ENCODE results near the gene TAC1. TPM values are rescaled to one million over a fixed set of nuclear protein-coding genes. Genes with fewer than 3 reads are reported as not detected.

TAC1 gene
- polyA plus RNA-seq, 3 donors, result 0.37 to 0.96 (median 0.56) TPM

Other genes with a start within 250 kb of the TAC1 start
- gene ASNS, start 140.3 kb downstream of the TAC1 start, polyA plus RNA-seq (ENCODE audit: insufficient read length in 3 of 3), result 10 to 100 TPM; 22.9 to 43.8 (median 37.4) TPM